ENCODE results near the gene BCAP29. TPM values are rescaled to one million over a fixed set of nuclear protein-coding genes. Genes with fewer than 3 reads are reported as not detected.

The BCAP29 gene
- total and polyA plus RNA-seq, 9 of the 15 experiments (the other 6 are each of a cell fraction or from before 2014, with no cell fraction given), result 63.4 to 137 (median 79.7) TPM

GRCh38 chr7:107580716-107581383 lies 804 bp downstream of the BCAP29 start (continued):
- TF ChIP-seq ZBTB40 (IDR thresholded peaks at IDR 0.05) (peak; percentile 66; the same call in 1 of the 2 replicates), ZBTB40 (CRISPR knock-in tag; IDR thresholded peaks at IDR 0.05) (no peak), NBN (IDR thresholded peaks at IDR 0.05; ENCODE audit: low read depth) (0 out of 2 replicates have a peak, but pooled peaks have one; percentile 58), RFX1 (IDR thresholded peaks at IDR 0.05) (no peak), DPF2 (IDR thresholded peaks at IDR 0.05) (0 out of 2 replicates have a peak, but pooled peaks have one; percentile 17), SRSF7 (optimal IDR thresholded peaks at IDR 0.05; ENCODE audit: low read depth, low read length) (no peak), ELK1 (CRISPR knock-in tag; IDR thresholded peaks at IDR 0.05) (no peak), GTF3C2 (IDR thresholded peaks at IDR 0.05; ENCODE audit: borderline replicate concordance, extremely low read depth, insufficient read length) (no peak), CHCHD3 (CRISPR knock-in tag; IDR thresholded peaks at IDR 0.05) (no peak)
